Measurements from ENCODE around the gene BOLL.
A peak's percentile ranks its signal among the peaks of the same experiment; 100 is the strongest.
"Not testable (repeated sequence)": the region's sequence is repeated elsewhere in the genome, so short reads cannot be mapped to it uniquely, and the experiment has no call there.

BOLL gene

DNA sequence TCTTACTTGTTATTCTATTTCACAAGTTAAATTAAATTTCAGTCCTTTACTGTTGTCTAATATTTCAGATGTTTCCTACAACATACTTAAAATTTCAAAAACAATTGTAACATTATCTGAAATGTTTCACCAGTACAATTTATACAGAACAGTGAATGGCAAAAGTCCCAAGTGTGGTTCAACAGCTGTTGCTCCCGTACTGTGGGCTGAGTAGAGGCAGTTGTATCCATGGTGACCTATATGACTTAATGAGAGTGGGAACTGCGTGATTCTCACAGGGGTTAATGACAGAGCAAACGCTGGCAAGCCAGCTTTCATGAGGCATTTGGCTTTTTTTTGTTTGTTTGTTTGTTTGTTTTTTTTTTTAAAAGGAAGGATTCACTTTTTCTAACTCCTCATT, 13.9 kb upstream of the BOLL start:
- no peak for DNase-seq (ENCODE audit: low read depth in 1 of 2, low spot score in 1 of 2)

DNA sequence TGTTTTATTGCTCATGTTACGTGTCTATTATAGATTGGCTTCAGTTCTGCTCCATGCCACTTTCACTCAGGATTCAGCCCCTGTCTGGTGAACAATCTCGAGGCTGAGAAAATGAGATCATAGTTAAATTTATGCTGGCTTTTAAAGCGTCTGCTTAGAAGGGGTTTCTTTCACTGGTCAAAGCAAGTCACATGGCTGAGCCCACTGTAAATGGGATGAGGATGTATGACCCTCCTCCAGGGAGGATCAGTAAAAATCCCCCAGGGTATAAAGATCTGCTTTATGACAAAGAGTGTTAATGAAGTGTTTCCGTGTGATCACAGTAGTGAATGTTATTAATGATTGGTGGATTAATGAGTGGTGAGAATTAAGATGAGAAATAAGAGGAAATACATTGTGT, 13.1 kb upstream of the BOLL start:
- no peak for DNase-seq (ENCODE audit: low read depth in 1 of 2, low spot score in 1 of 2)

- DNase-seq (ENCODE audit: low read depth in 1 of 2, low spot score in 1 of 2): no peak
These were observed 10.2 kb upstream of the BOLL start for GRCh38 chr2:197795277-197795676.

DNA sequence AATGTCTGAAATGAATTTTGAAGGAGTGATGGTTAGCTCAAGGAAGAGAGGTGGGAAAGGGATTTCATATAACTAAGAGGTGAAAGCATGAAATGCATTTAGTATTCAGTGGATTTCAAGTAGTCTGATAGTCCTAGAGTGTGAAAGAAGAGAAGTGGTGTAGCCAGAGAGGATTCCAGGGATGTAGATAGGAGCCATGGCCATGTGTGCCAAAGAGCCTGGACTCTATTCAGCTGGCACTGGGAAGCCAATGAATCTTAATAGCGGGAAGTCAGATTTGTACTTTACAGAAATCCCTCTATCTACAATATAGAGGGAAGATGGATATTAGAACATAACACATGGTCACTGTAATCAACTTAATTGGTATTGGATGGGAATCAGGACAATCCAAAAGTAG, 8.3 kb upstream of the BOLL start:
- DNase-seq (ENCODE audit: low read depth in 1 of 2, low spot score in 1 of 2): no peak

DNA sequence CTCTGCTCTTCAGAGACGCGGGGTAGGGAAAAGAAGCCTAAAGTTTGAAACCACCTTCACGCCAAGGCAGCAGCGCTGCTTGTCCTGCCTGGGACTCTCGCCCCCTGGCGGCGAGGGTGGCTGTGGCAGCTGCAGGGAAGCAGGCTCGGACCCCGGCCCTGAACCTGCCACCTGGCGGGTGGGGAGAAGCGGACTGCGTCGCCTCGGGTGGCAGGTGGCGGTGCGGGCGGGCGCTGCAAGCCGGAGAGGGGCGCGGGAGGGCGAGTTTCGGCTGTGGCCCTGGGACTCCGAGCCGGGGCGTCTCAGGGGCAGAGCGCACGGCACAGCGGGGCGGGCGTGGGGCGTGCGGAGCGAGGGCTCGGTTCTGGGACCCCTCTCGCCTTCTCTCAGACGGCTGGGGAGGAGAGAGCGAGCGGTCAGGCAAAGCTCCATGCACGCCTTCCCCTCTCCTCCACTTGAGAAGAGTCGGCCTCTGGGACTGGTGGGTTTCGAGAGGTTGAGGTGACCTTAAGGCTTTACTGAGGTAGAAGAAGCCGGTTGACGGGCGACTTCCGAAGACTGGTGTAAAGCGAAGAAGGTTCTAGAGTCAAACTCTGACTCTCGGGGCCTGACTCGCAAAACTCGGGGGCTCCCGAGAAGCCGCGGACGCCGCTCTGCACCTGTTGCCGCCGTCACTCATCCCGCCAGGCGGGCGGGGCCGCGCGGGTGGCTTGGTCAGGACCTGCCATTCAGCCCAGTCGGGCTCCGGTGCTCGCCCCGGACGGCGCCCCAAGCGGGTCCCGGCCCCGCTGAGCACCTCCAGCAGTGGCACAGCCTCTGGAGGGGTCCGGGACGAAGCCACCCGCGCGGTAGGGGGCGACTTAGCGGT, 1.1 kb upstream of the BOLL start:
- DNase-seq (ENCODE audit: low read depth in 1 of 2, low spot score in 1 of 2): peak in 1 of 2 donors; percentile 34

DNA sequence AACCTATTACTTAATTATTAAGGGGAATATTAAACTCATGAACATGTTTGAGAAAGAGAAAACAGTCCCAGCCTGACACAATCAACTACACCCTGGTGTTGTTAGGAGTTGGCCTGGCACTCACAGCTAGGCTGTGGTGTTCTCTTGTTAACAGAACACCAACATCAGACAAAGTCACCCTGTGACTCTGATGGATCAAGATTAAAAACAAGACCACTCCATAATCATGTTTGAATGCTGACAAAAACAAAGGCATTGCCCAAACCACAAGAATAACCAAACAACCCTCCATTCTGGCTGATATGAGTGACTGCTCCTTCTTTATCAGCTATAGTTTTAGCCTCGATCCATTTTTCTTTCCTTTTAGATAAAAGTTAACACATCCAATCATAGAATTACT, 3.0 kb downstream of the BOLL start:
- no peak for DNase-seq (ENCODE audit: low read depth in 1 of 2, low spot score in 1 of 2)

- no peak for DNase-seq (ENCODE audit: low read depth in 1 of 2, low spot score in 1 of 2)
These were observed 5.9 kb downstream of the BOLL start for GRCh38 chr2:197779261-197779660.

DNA sequence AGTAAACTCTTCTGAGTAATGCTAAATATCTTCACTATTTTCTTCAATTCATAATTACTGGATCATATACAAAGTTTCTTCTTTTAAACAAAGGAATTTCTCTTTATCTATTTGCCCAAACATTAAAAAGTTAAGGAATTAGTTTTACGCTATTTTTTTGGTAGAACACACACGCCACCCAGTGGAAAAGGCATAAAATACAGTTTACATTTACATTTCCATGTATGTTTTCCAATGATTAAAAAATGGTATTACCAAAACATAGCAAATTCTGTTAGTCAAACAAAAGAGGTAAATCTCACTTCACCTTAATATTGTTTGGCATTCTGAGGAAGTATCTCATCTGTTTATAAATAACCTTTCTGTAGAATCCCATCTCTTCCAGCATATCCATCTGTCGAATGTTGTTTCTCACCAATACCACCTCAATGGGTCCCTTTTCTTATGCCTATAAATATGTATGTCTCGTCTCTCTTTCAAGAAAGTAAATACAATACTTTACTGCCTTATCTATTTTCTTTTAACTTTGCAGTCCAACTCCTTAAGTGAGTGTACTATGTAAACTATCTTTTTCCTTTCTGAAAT, 7.2 kb downstream of the BOLL start:
- DNase-seq (ENCODE audit: low read depth in 1 of 2, low spot score in 1 of 2): no peak

DNA sequence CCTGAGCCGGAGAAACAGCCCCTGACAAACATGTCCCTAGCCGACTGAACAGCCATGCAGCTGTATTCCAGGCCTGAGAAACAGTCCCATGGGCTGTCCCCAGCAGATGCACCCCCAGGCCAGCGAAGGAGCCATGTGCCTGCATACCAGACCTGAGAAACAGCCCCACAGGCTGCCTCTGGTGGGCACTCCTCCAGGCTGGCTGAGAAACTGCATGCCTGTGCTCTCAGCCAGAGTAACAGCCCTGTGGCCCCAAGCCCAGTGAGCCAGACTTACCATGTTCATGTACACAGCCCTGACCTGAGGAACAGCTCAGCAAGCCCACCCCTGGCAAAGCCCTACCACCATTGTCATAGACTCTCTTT, 24.8 kb downstream of the BOLL start:
- no peak for DNase-seq (ENCODE audit: low read depth in 1 of 2, low spot score in 1 of 2)

DNA sequence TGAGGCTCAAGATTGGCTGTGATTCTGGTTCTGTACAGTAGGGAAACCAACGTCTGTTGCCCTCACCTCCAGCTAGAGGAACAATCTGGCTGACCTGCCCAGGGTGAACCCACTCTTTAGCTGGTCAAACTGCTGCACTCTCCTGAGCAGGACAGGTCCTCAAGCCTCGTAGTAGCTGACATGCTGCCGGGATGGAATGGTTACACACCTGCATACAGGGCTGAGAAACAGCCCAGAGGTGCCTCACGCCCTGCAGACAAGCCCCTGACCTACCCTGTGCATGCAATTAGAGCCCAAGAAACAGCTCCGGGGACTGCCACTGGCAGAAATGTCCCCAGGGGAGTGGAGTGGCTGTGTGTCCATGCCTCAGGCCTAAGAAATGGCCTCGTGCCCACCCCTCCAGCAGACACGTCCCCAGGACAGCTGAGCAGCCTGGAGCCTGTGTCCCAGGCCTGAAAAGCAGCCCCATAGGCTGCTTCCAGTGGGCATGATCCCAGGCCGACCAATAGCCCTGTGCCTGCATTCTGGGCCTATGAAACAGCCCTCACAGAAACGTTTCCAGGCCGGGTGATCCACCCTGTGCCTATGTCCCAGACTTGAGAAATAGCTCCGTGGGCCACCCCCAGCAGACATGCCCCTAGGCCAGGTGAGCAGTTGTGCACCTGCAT, 25.4 kb downstream of the BOLL start:
- no peak for DNase-seq (ENCODE audit: low read depth in 1 of 2, low spot score in 1 of 2)

DNA sequence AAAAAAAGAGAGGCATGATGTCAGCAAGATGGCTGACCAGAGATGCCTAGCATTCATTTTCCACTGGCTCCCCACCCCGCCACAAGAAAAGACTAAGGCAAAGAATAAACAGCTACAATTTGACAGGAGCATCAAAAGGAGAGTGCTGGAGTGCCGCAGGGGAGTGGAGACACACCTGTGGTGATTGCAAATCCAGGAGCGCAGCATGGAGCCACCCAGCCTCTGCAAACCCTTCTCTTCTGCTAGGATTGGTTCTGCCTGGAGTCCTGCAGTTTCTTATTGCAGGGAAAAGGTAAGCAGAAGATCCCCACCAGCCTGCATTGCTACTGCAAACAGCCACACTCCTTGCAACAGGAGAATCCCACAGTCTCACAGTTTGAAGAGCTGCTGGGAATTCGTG, 26.1 kb downstream of the BOLL start:
- DNase-seq (ENCODE audit: low read depth in 1 of 2, low spot score in 1 of 2): no peak

GRCh38 chr2:197740200-197740599, 44.9 kb downstream of the BOLL start:
- no peak for DNase-seq (ENCODE audit: low read depth in 1 of 2, low spot score in 1 of 2)

GRCh38 chr2:197728555-197729544, 56.3 kb downstream of the BOLL start:
- not testable (repeated sequence) for DNase-seq (ENCODE audit: low read depth in 1 of 2, low spot score in 1 of 2)

GRCh38 chr2:197727011-197727410, 58.1 kb downstream of the BOLL start:
- no peak for DNase-seq (ENCODE audit: low read depth in 1 of 2, low spot score in 1 of 2)

DNA sequence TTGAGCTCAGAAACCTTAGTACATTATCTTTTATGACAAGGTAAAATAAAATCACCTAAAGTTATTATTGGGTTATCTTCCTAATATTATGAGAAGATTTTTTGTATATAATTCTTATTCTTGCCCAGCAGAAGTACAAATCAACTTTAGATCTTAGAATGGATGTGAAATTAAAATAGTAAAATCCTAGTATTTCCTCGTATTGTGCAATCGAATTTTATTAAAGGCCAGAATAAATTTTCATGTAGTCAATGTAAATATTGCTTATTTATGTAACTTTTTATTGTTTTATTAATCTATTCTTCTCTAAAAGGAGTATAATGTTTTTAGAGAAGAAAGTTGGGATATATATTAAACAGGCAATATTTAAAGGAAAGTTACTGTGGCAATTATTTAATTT, 67.3 kb downstream of the BOLL start:
- no peak for DNase-seq (ENCODE audit: low read depth in 1 of 2, low spot score in 1 of 2)

- no peak for DNase-seq (ENCODE audit: low read depth in 1 of 2, low spot score in 1 of 2)
These were observed 71.8 kb downstream of the BOLL start for GRCh38 chr2:197713271-197713670.

GRCh38 chr2:197711578-197711977, 73.5 kb downstream of the BOLL start:
- DNase-seq (ENCODE audit: low read depth in 1 of 2, low spot score in 1 of 2): no peak

DNA sequence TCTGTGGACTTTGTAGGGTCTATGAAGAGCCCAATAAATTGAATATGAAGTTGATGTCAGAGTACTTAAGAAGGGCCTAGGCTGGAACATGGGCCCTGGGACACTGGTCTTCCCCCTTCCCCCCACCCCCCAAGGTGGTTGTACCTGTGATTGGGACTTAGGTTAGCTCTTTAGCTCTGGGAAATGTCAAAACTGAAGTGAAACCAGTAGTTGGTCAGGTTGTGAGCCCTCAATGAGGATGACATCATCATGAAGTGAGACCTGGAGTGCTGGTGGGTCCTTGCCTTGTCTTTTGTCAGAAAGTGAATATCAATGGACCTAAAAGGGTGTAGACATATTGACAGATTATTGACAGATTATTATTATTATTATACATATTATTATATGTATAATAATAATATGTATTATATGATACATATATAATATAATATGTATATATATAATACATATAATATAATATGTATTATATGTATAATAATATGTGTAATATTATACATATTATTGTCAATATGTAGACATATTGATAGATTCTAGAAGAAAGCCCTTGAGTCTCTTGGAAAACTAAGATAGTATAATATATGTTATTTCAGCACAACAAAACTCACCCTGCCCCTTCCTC, 74.6 kb downstream of the BOLL start:
- DNase-seq (ENCODE audit: low read depth in 1 of 2, low spot score in 1 of 2): no peak

DNA sequence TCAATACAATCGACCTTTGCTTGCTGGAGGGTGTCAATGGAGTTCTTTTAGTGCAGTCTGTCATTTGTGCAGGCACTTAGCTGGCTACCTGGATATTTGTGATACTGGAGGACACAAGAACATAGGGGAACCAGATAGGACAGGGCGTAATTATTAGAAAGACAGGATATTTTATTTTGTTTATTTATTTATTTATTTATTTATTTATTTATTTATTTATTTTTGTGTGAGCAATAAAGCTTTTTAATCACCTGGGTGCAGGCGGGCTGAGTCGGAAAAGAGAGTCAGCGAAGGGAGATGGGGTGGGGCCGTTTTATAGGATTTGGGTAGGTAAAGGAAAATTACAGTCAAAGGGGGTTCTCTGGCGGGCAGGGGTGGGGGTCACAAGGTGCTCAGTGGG, 76.0 kb downstream of the BOLL start:
- DNase-seq (ENCODE audit: low read depth in 1 of 2, low spot score in 1 of 2): not testable (repeated sequence)

DNA sequence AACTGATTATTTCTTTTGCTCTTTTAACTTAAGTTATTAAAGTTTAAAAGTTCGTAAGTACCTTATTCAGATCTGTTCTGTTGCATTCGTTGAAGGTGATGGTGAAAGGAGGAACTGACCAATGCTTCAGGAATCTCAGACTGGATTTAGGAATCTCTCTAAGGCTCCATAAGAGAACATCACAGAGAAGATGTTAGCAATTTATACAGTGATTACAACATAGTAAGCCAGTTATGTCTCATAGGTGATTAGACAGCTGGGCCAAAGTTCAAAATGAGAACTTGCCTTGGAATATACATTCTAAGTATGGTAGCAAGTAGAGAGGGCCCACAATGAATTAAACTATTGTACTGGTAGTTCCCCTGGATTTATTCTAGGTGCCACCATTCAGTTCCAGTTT, 76.8 kb downstream of the BOLL start:
- no peak for DNase-seq (ENCODE audit: low read depth in 1 of 2, low spot score in 1 of 2)

Measured in activated T-helper 1 cell treated with anti-CD3 and anti-CD28 coated beads, Interleukin-2, amount 50 U/mL, for 16 hours (primary cell).